Esophagus (tissue), 2 donors: ENCODE data around the gene DRAP1. TPM values are rescaled to one million over a fixed set of nuclear protein-coding genes. Genes with fewer than 3 reads are reported as not detected.
"Not testable (repeated sequence)": the region's sequence is repeated elsewhere in the genome, so short reads cannot be mapped to it uniquely, and the experiment has no call there.

Source experiments
- H3K27ac ChIP-seq, 2 donors: one replicate each; pipeline ENCODE4 v1.5.1; 2013; ENCODE audit warnings: low read depth in 2 of 2, mild to moderate bottlenecking in 2 of 2, inconsistent platforms in 1 of 2, low read length in 1 of 2, moderate library complexity in 1 of 2
- H3K27me3 ChIP-seq, 2 donors: one replicate each; pipeline ENCODE4 v1.6.1; 2013; ENCODE audit warnings: low read length in 2 of 2, control low read depth in 1 of 2, mild to moderate bottlenecking in 1 of 2; ENCODE audit not compliant: insufficient read depth in 2 of 2, control insufficient read depth in 1 of 2
- H3K36me3 ChIP-seq, 2 donors: one replicate each; pipeline ENCODE4 v1.6.1; 2013; ENCODE audit warnings: low read length in 1 of 2; ENCODE audit not compliant: control insufficient read depth in 2 of 2, insufficient read depth in 2 of 2
- H3K4me1 ChIP-seq, 2 donors: one replicate each; pipeline ENCODE4 v1.6.1; 2013; ENCODE audit warnings: low read length in 1 of 2; ENCODE audit not compliant: control insufficient read depth in 2 of 2, insufficient read depth in 2 of 2
- H3K4me3 ChIP-seq, 2 donors: one replicate each; pipeline ENCODE4 v1.5.1; 2013; ENCODE audit warnings: low read length in 2 of 2, mild to moderate bottlenecking in 2 of 2, low read depth in 1 of 2, moderate library complexity in 1 of 2
- H3K9me3 ChIP-seq, 2 donors: one replicate each; pipeline ENCODE4 v1.6.1; 2013; ENCODE audit warnings: mild to moderate bottlenecking in 2 of 2, low read depth in 1 of 2, low read length in 1 of 2, moderate library complexity in 1 of 2; ENCODE audit not compliant: control insufficient read depth in 2 of 2, insufficient read depth in 1 of 2
- WGBS, 2 donors: extraction: QIAGEN DNeasy Blood & Tissue Kit; methylation state at CpG; one replicate each; pipeline ENCODE4 v1.1.7; 2013; 5-methylcytosine and 5-hydroxymethylcytosine counted together
- polyA plus RNA-seq, 2 donors: library from polyadenylated mRNA; stranded (reverse); fragments of 200-250 nt; gene quantifications; one replicate each; pipeline ENCODE4 v1.2.3, GENCODE V29; 2013
- donor health status: healthy with polysubstance abuse.
- donor health status: Bipolar disorder and iron deficiency.

The DRAP1 gene
- polyA plus RNA-seq, 2 donors: 89.6 to 103 TPM

DNA sequence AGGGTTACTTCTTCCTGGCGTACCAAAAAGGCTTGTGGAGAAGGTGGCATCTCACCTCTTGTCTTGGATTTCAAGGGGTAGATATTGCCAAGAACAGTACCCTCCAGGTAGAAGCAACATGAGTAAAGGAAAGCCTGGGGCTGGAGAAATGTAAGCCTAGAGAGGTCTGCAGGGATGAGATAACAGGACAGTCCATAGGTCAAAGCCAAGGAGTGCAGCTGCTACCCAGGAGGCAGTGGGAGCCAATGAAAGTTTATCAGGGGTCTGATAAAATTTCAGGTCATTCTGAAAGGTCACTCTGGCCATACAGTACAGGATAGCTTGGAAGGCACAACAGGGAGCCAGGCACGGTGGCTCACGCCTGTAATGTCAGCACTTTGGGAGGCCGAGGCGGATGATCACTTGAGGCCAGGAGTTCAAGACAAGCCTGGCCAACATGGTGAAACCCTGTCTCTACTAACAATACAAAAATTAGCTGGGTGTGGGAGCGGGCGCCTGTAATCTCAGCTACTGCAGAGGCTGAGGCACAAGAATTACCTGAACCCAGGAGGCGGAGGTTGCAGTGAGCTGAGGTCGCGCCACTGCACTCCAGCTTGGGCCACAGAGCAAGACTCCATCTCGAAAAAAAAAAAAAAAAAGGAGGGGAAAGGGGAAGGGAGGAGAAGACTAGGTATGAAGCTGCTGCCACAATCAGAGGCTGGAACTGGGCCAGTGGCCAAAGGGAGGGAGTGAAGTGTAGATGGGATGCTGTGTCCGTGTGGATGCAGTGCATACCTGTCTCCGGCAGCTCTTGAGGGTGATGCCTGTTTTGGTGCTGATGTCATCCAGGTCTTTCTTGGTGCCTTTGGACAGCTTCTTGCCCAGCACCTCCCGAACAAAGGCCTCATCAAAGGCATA lies 32.2 kb upstream of the DRAP1 start:
- Histone ChIP-seq H3K4me1 (peaks cover 5 to 13% of the 10 kb centered on the region in 2 donors), H3K27me3 (no peaks in the 10 kb centered on the region), H3K36me3 (peaks cover 2 to 33% of the 10 kb centered on the region in 2 donors), H3K27ac (peak overlapping the region; percentile 97 to 98), H3K4me3 (peak overlapping the region in 1 of 2 donors; percentile 5), H3K9me3 (no peaks in the 10 kb centered on the region)
- 80 to 82% methylated on average over 14 of the region's 14 CpGs for WGBS, 2 donors

DNA sequence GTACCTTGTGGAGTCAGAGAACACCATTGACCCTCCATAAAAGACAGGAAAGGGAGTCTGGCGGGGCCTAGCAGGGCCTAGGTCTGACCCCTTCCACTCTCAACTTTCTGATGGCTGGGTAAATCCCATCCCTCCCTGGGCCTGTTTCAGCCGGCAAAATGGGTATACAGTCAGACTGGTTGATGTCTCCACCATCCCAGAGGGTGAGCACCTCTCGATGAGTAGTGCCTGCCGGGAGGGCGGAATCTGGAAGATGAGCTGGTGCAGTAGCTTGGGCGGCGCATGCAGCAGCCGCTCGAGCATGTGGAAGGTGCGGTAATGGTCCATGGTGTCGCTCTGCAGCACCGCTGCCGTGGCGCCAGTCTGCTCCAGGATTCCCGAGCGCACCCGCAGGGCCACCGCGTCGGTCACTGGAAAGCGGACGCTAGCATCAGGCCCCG lies 31.5 kb upstream of the DRAP1 start:
- H3K4me1 ChIP-seq: peaks cover 5 to 13% of the 10 kb centered on the region in 2 donors
- WGBS, 2 donors: 4% methylated on average over 22 to 23 of the region's 23 CpGs
- H3K4me3 ChIP-seq: peak overlapping the region; percentile 54 to 68
- peaks cover 2 to 26% of the 10 kb centered on the region in 2 donors for H3K36me3 ChIP-seq
- no peaks in the 10 kb centered on the region for H3K27me3 ChIP-seq
- H3K27ac ChIP-seq: peak overlapping the region; percentile 97 to 98
- H3K9me3 ChIP-seq: no peaks in the 10 kb centered on the region

DNA sequence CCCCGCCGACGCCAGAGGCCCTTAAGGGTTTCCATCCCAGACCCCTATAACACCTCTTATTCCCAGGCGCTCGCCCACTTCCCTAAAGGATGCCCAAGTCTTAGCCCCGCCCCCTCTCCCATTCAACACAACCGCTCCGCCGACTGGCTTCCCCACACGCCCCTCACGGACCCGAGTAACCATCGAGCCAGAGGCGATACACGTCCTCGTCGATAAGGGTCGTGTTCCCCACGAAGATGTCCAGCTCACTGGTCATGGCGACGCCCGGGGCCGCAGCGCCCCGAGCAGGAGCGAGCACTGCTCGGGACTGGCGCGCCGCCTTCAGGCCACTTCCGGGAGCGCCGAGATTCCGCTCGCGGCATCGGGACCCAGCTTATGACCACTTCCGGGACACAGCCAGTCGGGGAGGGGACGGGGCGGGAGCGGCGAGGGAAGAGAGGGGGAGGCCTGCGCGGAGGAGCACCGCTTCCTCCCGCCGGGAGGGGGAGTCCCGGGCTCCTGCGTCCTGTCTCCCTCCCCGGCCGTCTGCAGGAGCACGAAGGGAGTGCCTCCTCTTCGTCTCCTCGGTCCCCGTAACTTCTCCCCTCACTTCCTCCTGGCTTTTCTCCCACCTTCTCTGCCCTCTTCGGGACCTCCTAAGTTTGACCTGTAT lies 30.9 kb upstream of the DRAP1 start, which contains the start of gene FIBP:
Gene FIBP, minus strand, starts transcription at position 309 of the 652 bp plus-strand sequence. Its CDS starts 53 bp downstream, at position 256.
- WGBS, 2 donors: 0 to 1% methylated on average over 54 to 57 of the region's 57 CpGs
- Histone ChIP-seq H3K27ac (peak within 1 kb of the TSS; percentile 97 to 98), H3K27me3 (no peaks in the 10 kb centered on the region), H3K9me3 (no peaks in the 10 kb centered on the region), H3K4me1 (peaks cover 5 to 13% of the 10 kb centered on the region in 2 donors), H3K4me3 (peak within 1 kb of the TSS; percentile 54 to 68), H3K36me3 (peaks cover 0 to 21% of the 10 kb centered on the region in 2 donors)

DNA sequence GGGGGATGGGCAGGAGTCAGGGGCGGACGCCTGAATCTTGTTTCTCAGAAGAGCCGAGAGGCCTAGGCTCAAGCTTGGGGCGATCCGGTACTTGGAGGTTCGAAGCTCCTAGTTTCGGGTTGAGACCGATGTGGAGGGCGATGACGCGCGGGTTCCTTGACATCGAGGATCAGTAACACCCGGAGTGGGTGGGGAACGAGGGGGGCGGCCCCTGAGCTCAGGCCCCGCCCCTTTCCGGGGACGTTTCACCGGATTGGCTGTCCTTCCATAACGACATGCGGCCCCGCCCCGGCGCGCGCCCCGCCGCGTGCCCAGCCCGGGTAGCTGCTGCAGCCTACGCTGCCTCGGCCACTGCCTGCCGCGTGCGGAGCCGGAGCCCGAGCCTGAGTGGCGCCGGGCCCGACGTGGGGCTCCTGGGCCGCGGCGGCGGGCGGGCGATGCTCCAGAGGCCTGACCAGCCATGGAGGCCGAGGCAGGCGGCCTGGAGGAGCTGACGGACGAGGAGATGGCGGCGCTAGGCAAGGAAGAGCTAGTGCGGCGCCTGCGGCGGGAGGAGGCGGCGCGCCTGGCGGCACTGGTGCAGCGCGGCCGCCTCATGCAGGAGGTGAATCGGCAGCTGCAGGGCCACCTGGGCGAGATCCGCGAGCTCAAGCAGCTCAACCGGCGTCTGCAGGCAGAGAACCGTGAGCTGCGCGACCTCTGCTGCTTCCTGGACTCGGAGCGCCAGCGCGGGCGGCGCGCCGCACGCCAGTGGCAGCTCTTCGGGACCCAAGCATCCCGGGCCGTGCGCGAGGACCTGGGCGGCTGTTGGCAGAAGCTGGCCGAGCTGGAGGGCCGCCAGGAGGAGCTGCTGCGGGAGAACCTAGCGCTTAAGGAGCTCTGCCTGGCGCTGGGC lies 28.7 kb upstream of the DRAP1 start, which contains the start of gene CCDC85B:
Gene CCDC85B, plus strand, starts transcription at position 350 of the 895 bp plus-strand sequence. Its CDS starts 111 bp downstream, at position 461.
- peaks cover 7 to 13% of the 10 kb centered on the region in 2 donors for H3K4me1 ChIP-seq

DNA sequence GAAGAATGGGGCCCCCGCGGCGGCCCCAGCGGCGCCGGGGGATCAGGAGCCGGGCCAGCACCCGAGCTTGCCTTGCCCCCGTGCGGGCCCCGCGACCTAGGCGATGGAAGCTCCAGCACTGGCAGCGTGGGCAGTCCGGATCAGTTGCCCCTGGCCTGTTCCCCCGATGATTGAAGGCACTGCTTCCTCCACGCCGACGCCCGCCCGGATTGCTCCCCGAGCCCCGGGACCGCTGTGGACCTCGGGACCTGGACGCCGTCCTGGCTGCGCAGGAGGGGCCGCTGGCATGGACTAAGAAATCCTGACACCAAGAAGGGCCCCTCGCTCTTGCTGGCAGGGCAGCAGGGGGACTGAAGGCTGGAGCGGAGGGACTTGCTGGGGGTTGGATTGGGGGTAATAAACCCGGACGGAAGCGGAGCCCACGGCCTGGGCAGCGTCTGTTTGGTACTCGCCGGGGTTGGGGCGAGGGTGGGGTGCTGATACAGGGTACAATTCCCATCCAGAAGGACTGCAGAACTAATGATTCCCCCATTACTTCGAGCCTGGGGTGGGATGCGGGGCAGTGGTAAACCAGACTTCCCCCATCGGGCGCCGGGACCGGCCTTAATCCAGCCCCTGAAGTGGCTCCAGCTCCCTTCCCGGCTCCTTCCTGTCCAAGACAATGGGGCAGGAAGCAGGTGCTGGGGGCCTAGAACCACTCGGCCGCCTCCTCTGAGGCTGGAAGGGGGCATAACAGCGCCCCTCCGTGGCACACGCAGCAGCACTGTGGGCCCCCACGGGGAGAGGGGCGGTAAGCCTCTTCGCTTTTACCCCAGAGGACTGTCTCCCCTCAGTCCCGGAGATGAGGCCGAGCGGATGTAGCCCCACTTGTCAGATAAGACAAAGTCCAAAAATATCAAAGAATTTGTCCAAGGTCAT lies 27.7 kb upstream of the DRAP1 start:
- H3K9me3 ChIP-seq: no peaks in the 10 kb centered on the region
- H3K27me3 ChIP-seq: no peaks in the 10 kb centered on the region
- peak overlapping the region; percentile 98 for H3K27ac ChIP-seq
- 7 to 9% methylated on average over 45 to 57 of the region's 57 CpGs for WGBS, 2 donors
- H3K36me3 ChIP-seq: no peaks in the 10 kb centered on the region
- H3K4me1 ChIP-seq: peaks cover 7 to 13% of the 10 kb centered on the region in 2 donors
- H3K4me3 ChIP-seq: peak overlapping the region; percentile 53 to 77

More for the DNA sequence above, 28.7 kb upstream of the DRAP1 start, which contains the start of gene CCDC85B:
- peaks cover 0 to 3% of the 10 kb centered on the region in 2 donors for H3K36me3 ChIP-seq
- 0% methylated on average over 81 to 94 of the region's 94 CpGs for WGBS, 2 donors
- H3K27ac ChIP-seq: peak within 1 kb of the TSS; percentile 98
- no peaks in the 10 kb centered on the region for H3K27me3 ChIP-seq
- H3K9me3 ChIP-seq: no peaks in the 10 kb centered on the region
- H3K4me3 ChIP-seq: peak within 1 kb of the TSS; percentile 53 to 77

DNA sequence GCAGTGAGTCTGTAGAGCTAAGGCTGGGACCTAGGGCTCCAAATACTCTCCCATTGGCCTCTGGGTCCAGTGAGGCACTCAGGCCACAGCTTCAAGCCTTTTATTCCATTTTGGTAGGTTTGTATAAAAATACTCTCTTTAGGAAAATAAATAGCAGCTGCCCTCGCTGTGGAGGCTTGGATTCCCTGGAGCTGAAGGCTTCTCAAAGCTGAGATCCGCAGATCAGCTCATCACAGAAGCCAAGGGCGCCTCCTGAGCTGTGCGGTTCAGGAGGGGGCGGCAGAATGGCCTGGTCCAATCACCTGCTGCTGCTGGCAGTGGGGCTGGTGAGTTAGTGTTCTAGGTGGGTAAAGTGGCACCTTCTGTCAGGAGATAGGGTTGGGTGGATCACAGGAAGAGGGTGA lies 27.1 kb upstream of the DRAP1 start:
- Histone ChIP-seq H3K4me3 (peak overlapping the region in 1 of 2 donors; percentile 53), H3K27ac (peak overlapping the region; percentile 98), H3K4me1 (peaks cover 7 to 13% of the 10 kb centered on the region in 2 donors)
- not testable (repeated sequence) for H3K36me3 ChIP-seq, H3K9me3 ChIP-seq, H3K27me3 ChIP-seq
- 59 to 61% methylated on average over 5 of the region's 5 CpGs for WGBS, 2 donors

DNA sequence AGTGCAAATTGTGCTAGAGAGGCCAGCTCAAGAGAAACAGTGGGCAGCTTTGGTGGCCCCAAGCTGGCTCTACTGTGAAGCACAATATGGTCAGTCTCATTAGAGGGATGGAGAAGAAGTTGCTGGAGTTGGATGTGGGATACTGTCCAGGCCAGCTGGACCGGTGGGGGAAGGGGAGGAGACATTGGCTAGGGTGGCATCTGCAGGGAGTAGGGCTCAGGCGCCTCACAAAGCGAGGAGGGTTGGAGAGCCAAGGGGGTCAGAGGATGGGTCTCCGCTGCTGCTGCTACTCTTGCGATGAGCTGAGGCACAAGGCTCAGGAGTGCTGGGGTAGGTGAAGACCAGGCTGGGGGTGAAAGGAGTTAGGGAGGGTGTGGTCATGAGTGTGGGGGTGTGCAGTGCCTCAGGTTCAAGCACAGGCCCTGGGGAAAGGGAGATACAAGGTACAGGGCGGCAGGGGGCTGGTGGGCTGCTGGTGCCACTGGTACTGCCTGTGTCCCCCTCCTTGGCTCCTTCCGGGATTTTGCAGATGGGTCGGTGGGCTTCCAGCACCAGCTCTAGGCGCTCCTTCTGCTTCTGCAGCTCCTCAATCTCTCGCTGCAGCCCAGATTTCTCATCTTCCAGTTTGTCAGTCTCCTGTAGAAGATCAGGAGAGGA lies 26.4 kb upstream of the DRAP1 start:
- peaks cover 7 to 11% of the 10 kb centered on the region in 2 donors for H3K4me1 ChIP-seq
- no peaks in the 10 kb centered on the region for H3K36me3 ChIP-seq
- no peaks in the 10 kb centered on the region for H3K27me3 ChIP-seq
- H3K9me3 ChIP-seq: no peaks in the 10 kb centered on the region
- peak overlapping the region in 1 of 2 donors; percentile 98 for H3K27ac ChIP-seq
- WGBS, 2 donors: 72 to 77% methylated on average over 10 of the region's 10 CpGs
- no peak overlapping the region for H3K4me3 ChIP-seq

DNA sequence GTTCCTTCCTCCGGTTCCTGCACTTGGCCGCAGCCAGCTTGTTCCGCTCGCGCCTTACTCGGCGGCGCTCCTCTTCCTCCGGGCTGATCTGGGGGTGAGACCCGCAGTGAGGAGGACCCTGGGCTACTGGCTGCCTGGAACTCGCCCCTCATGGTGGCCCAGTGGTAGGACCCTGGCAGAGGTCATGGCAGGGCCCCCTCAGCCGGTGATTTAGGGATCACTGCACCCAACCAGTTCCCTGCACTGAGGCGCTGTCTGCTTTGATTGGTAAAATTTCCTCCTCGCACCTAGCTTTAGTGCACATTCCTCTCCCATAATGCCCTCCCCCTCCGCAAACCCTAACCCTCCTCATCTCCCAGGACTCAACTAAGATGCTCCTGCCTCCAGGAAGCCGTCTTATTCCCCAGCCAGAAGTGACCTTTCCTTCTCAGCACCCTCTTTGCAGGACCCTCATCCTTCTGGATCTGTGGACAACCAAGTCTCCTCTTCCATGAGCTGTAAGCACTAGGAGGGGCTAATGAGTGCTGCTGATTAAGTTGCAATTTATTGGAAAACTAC lies 25.1 kb upstream of the DRAP1 start:
- H3K27me3 ChIP-seq: no peaks in the 10 kb centered on the region
- 72 to 76% methylated on average over 16 of the region's 16 CpGs for WGBS, 2 donors
- H3K27ac ChIP-seq: peak overlapping the region; percentile 74 to 83
- no peaks in the 10 kb centered on the region for H3K9me3 ChIP-seq
- H3K4me1 ChIP-seq: peaks cover 7 to 10% of the 10 kb centered on the region in 2 donors
- peak overlapping the region in 1 of 2 donors; percentile 2 for H3K4me3 ChIP-seq
- no peaks in the 10 kb centered on the region for H3K36me3 ChIP-seq
